Measurements from ENCODE around the gene TAMM41.
A peak's percentile ranks its signal among the peaks of the same experiment; 100 is the strongest.
"Not testable (repeated sequence)": the region's sequence is repeated elsewhere in the genome, so short reads cannot be mapped to it uniquely, and the experiment has no call there.

Gene TAMM41

GRCh38 chr3:11815111-11815510 is 31.6 kb downstream of the TAMM41 start:
- no peak for DNase-seq (ENCODE audit: low spot score)

GRCh38 chr3:11814663-11815062 is 32.0 kb downstream of the TAMM41 start:
- DNase-seq (ENCODE audit: low spot score) = no peak

- DNase-seq (ENCODE audit: low spot score) = no peak
Observed at GRCh38 chr3:11810276-11810675, 36.4 kb downstream of the TAMM41 start.

GRCh38 chr3:11808231-11808630 is 38.5 kb downstream of the TAMM41 start:
- DNase-seq (ENCODE audit: low spot score) = peak; percentile 23

GRCh38 chr3:11807686-11808085 is 39.0 kb downstream of the TAMM41 start:
- no peak for DNase-seq (ENCODE audit: low spot score)

- DNase-seq (ENCODE audit: low spot score) = no peak
Observed at GRCh38 chr3:11805716-11806115, 41.0 kb downstream of the TAMM41 start.

- DNase-seq (ENCODE audit: low spot score) = peak; percentile 77
Observed at GRCh38 chr3:11803977-11804892, 42.5 kb downstream of the TAMM41 start.

- no peak for DNase-seq (ENCODE audit: low spot score)
Observed at GRCh38 chr3:11799791-11800190, 46.9 kb downstream of the TAMM41 start.

GRCh38 chr3:11794927-11795326 is 51.8 kb downstream of the TAMM41 start:
- no peak for DNase-seq (ENCODE audit: low spot score)

GRCh38 chr3:11791339-11792200 is 55.1 kb downstream of the TAMM41 start:
- DNase-seq (ENCODE audit: low spot score) = no peak

GRCh38 chr3:11789412-11789811 is 57.3 kb downstream of the TAMM41 start:
- no peak for DNase-seq (ENCODE audit: low spot score)

GRCh38 chr3:11784971-11785377 is 61.7 kb downstream of the TAMM41 start:
- no peak for DNase-seq (ENCODE audit: low spot score)

GRCh38 chr3:11780341-11780740 is 66.3 kb downstream of the TAMM41 start:
- no peak for DNase-seq (ENCODE audit: low spot score)

- no peak for DNase-seq (ENCODE audit: low spot score)
Observed at GRCh38 chr3:11779626-11780025, 67.1 kb downstream of the TAMM41 start.

- no peak for DNase-seq (ENCODE audit: low spot score)
Observed at GRCh38 chr3:11778248-11778647, 68.4 kb downstream of the TAMM41 start.

- no peak for DNase-seq (ENCODE audit: low spot score)
Observed at GRCh38 chr3:11776346-11776745, 70.3 kb downstream of the TAMM41 start.

- no peak for DNase-seq (ENCODE audit: low spot score)
Observed at GRCh38 chr3:11775493-11775892, 71.2 kb downstream of the TAMM41 start.

- peak; percentile 85 for DNase-seq (ENCODE audit: low spot score)
Observed at GRCh38 chr3:11774296-11774877, 72.3 kb downstream of the TAMM41 start.

GRCh38 chr3:11771931-11772330 is 74.8 kb downstream of the TAMM41 start:
- not testable (repeated sequence) for DNase-seq (ENCODE audit: low spot score)

GRCh38 chr3:11770477-11771391 is 76.0 kb downstream of the TAMM41 start:
- peak; percentile 64 for DNase-seq (ENCODE audit: low spot score)

- DNase-seq (ENCODE audit: low spot score) = no peak
Observed at GRCh38 chr3:11769704-11770476, 76.8 kb downstream of the TAMM41 start.

All from HuH-7 (cell line).